Smooth muscle cell (in vitro differentiated cells): Measurements from ENCODE around the gene IGF1R. TPM values are rescaled to one million over a fixed set of nuclear protein-coding genes. Genes with fewer than 3 reads are reported as not detected.

Experiments
- DNase-seq: peaks from one replicate; lab custom pipeline; 2025; ENCODE audit not compliant: unreplicated experiment; lab: John Stamatoyannopoulos, UW
- H2AFZ ChIP-seq: fragments of 200-600 bp; sonication (generic); 2 replicates; pipeline ENCODE4 v1.6.0; 2016; ENCODE audit warnings: antibody characterized with exemption, low read depth, mild to moderate bottlenecking
- H3F3A ChIP-seq: fragments of 200-600 bp; sonication (generic); 2 replicates; pipeline ENCODE4 v1.6.0; 2017; ENCODE audit warnings: antibody characterized with exemption, low read depth
- H3K27ac ChIP-seq: fragments of 200-600 bp; sonication (generic); 2 replicates; pipeline ENCODE4 v1.5.1; 2016; ENCODE audit warnings: low read depth, mild to moderate bottlenecking
- H3K27me3 ChIP-seq: fragments of 200-600 bp; sonication (generic); 2 replicates; pipeline ENCODE4 v1.6.1; 2016; ENCODE audit warnings: low read depth, mild to moderate bottlenecking
- H3K36me3 ChIP-seq: fragments of 200-600 bp; sonication (generic); 2 replicates; pipeline ENCODE4 v1.5.1; 2016; ENCODE audit warnings: low read depth
- H3K4me1 ChIP-seq: fragments of 200-600 bp; sonication (generic); 2 replicates; pipeline ENCODE4 v1.5.1; 2016; ENCODE audit warnings: low read depth
- H3K4me2 ChIP-seq: fragments of 200-600 bp; sonication (generic); 2 replicates; pipeline ENCODE4 v1.6.0; 2016; ENCODE audit warnings: mild to moderate bottlenecking
- H3K4me3 ChIP-seq: fragments of 200-600 bp; sonication (generic); 2 replicates; pipeline ENCODE4 v1.5.1; 2016; ENCODE audit warnings: mild to moderate bottlenecking
- H3K79me2 ChIP-seq: fragments of 200-600 bp; sonication (generic); 2 replicates; pipeline ENCODE4 v1.6.0; 2016; ENCODE audit warnings: low read depth, mild to moderate bottlenecking
- H3K9ac ChIP-seq: fragments of 200-600 bp; sonication (generic); 2 replicates; pipeline ENCODE4 v1.6.0; 2016; ENCODE audit warnings: low read depth
- H3K9me3 ChIP-seq: fragments of 200-600 bp; sonication (generic); replicated peaks from 2 replicates; pipeline ENCODE4 v1.5.1; 2016; ENCODE audit warnings: low read depth
- H4K20me1 ChIP-seq: fragments of 200-600 bp; sonication (generic); 2 replicates; pipeline ENCODE4 v1.6.0; 2016; ENCODE audit warnings: low read depth
- CTCF ChIP-seq: fragments of 200-600 bp; sonication (generic); IDR thresholded peaks from 2 replicates; pipeline ENCODE4 v1.5.1; 2017; ENCODE audit warnings: borderline replicate concordance, mild to moderate bottlenecking, antibody characterized with exemption; ENCODE audit not compliant: insufficient read depth, poor library complexity, severe bottlenecking
- WGBS: methylation state at CpG from one replicate; pipeline ENCODE4 v1.1.7; 2016; ENCODE audit warnings: low lambda C conversion rate; 5-methylcytosine and 5-hydroxymethylcytosine counted together
- polyA plus RNA-seq: library from polyadenylated mRNA; unstranded; fragments of >200 nt; fragmentation: Nextera tagmentation; extraction: Ambion mirVana; gene quantifications from 2 replicates; pipeline ENCODE4 v1.2.1, GENCODE V29; 2016
- total RNA-seq: library from RNA; depleted of rRNA; stranded (reverse); fragments of >200 nt; gene quantifications from 2 replicates; pipeline ENCODE4 v1.2.3, GENCODE V29; 2014

Gene IGF1R
- total and polyA plus RNA-seq, 2 experiments from 2014 or later: 14.0 to 70.2 TPM

- WGBS: 89% methylated on average over 1 of the region's 1 CpG
- no peak overlapping the region for H2AFZ ChIP-seq
- no peak overlapping the region for H3K4me3 ChIP-seq
- H3K4me1 ChIP-seq: peaks cover 2% of the 10 kb centered on the region
- no peak overlapping the region for H3K9ac ChIP-seq
- peaks cover 7% of the 10 kb centered on the region for H3F3A ChIP-seq
- no peak for DNase-seq
- H4K20me1 ChIP-seq: no peaks in the 10 kb centered on the region
- H3K27ac ChIP-seq: no peak overlapping the region
- H3K79me2 ChIP-seq: no peaks in the 10 kb centered on the region
- H3K9me3 ChIP-seq: no peaks in the 10 kb centered on the region
- no peaks in the 10 kb centered on the region for H3K36me3 ChIP-seq
- TF ChIP-seq CTCF: no peak
- no peak overlapping the region for H3K4me2 ChIP-seq
- no peaks in the 10 kb centered on the region for H3K27me3 ChIP-seq
Observed at GRCh38 chr15:98986281-98986680, 337.9 kb downstream of the IGF1R start.

DNA sequence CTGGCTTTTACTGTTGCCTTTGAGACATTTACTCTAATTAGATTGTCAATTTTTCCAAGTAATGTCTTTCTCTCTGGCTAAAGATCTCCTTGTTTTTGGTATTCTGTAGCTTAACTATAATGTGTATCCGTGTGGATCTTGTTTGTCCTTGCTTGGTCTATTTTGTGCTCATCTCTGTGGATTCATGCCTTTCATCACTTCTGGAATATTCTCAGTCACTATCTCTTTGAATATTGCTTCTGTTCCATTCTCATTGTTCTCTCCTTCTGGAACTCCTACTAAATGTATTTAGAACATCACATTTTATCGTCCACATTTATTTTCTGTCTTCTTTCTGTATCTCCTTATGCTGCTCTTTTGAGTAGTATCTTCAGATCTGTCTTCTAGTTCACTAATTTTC is 346.6 kb downstream of the IGF1R start:
- H3K4me3 ChIP-seq: no peak overlapping the region
- H3F3A ChIP-seq: no peaks in the 10 kb centered on the region
- no peak overlapping the region for H3K9ac ChIP-seq
- no peak overlapping the region for H3K27ac ChIP-seq
- H2AFZ ChIP-seq: no peak overlapping the region
- H3K27me3 ChIP-seq: no peaks in the 10 kb centered on the region
- WGBS: 89% methylated on average over 2 of the region's 2 CpGs
- H3K79me2 ChIP-seq: no peaks in the 10 kb centered on the region
- H3K4me1 ChIP-seq: peaks cover 3% of the 10 kb centered on the region
- no peak overlapping the region for H3K4me2 ChIP-seq
- no peaks in the 10 kb centered on the region for H3K9me3 ChIP-seq
- no peak for DNase-seq
- H3K36me3 ChIP-seq: no peaks in the 10 kb centered on the region
- H4K20me1 ChIP-seq: no peaks in the 10 kb centered on the region
- no peak for TF ChIP-seq CTCF

- Histone ChIP-seq H3K4me3 (no peak overlapping the region), H3K9ac (no peak overlapping the region), H3K27ac (no peak overlapping the region), H3K36me3 (no peaks in the 10 kb centered on the region), H3K4me1 (peaks cover 3% of the 10 kb centered on the region), H3F3A (no peaks in the 10 kb centered on the region), H3K79me2 (no peaks in the 10 kb centered on the region), H3K9me3 (no peaks in the 10 kb centered on the region), H3K4me2 (no peak overlapping the region), H3K27me3 (no peaks in the 10 kb centered on the region), H2AFZ (no peak overlapping the region), H4K20me1 (no peaks in the 10 kb centered on the region)
- DNase-seq: no peak
- no peak for TF ChIP-seq CTCF
Observed at GRCh38 chr15:98996169-98996568, 347.8 kb downstream of the IGF1R start.

- Histone ChIP-seq H3K36me3 (no peaks in the 10 kb centered on the region), H3K27ac (no peak overlapping the region), H3K4me3 (no peak overlapping the region), H3K4me1 (peaks cover 3% of the 10 kb centered on the region), H3K4me2 (no peak overlapping the region), H3K9ac (no peak overlapping the region), H3K79me2 (no peaks in the 10 kb centered on the region), H4K20me1 (no peaks in the 10 kb centered on the region), H2AFZ (no peak overlapping the region), H3K9me3 (no peaks in the 10 kb centered on the region), H3F3A (no peaks in the 10 kb centered on the region), H3K27me3 (no peaks in the 10 kb centered on the region)
- WGBS: 93% methylated on average over 6 of the region's 6 CpGs
- DNase-seq: no peak
- TF ChIP-seq CTCF: no peak
Observed at GRCh38 chr15:98996624-98997023, 348.3 kb downstream of the IGF1R start.
